GM23338 (cell line): ENCODE data around the gene STAB2. TPM values are rescaled to one million over a fixed set of nuclear protein-coding genes. Genes with fewer than 3 reads are reported as not detected.

Experiments used
- ATAC-seq: fragments of 200-7000 bp; cut with Tn5 transposase; 3 replicates; pipeline ENCODE4 v1.9.1; 2020
- DNase-seq: peaks from one replicate; pipeline ENCODE4 v3.0.0-alpha.2; 2015; ENCODE audit warnings: low spot score
- H2AFZ ChIP-seq: fragments of 200-600 bp; sonication (generic); 2 replicates; pipeline ENCODE4 v1.8.0; 2016; ENCODE audit warnings: antibody characterized with exemption, mild to moderate bottlenecking, moderate library complexity
- H3F3A ChIP-seq: fragments of 200-600 bp; sonication (generic); replicated peaks from 2 replicates; pipeline ENCODE4 v1.8.0; 2017; ENCODE audit warnings: antibody characterized with exemption, mixed run types, low read depth
- H3K27ac ChIP-seq: fragments of 200-600 bp; sonication (generic); 2 replicates; pipeline ENCODE4 v1.6.1; 2016; ENCODE audit warnings: low read depth
- H3K27me3 ChIP-seq: fragments of 200-600 bp; sonication (generic); 2 replicates; pipeline ENCODE4 v1.8.0; 2016; ENCODE audit warnings: mild to moderate bottlenecking, mixed run types, moderate library complexity; ENCODE audit not compliant: insufficient read depth
- H3K36me3 ChIP-seq: fragments of 200-600 bp; sonication (generic); 2 replicates; pipeline ENCODE4 v1.8.0; 2016; ENCODE audit warnings: mild to moderate bottlenecking; ENCODE audit not compliant: insufficient read depth
- H3K4me1 ChIP-seq: fragments of 200-600 bp; sonication (generic); 2 replicates; pipeline ENCODE4 v1.8.0; 2016; ENCODE audit warnings: mild to moderate bottlenecking, moderate library complexity; ENCODE audit not compliant: insufficient read depth
- H3K4me2 ChIP-seq: fragments of 200-600 bp; sonication (generic); 2 replicates; pipeline ENCODE4 v1.7.1; 2017; ENCODE audit warnings: mixed run types
- H3K4me3 ChIP-seq: fragments of 200-600 bp; sonication (generic); 2 replicates; pipeline ENCODE4 v1.6.1; 2016; ENCODE audit warnings: mixed run types
- H3K79me2 ChIP-seq: fragments of 200-600 bp; sonication (generic); replicated peaks from 2 replicates; pipeline ENCODE4 v1.8.0; 2017; ENCODE audit warnings: mild to moderate bottlenecking; ENCODE audit not compliant: insufficient read depth
- H3K9me2 ChIP-seq: fragments of 200-600 bp; sonication (generic); 2 replicates; pipeline ENCODE4 v1.8.0; 2017; ENCODE audit not compliant: insufficient read depth
- H4K20me1 ChIP-seq: fragments of 200-600 bp; sonication (generic); replicated peaks from 2 replicates; pipeline ENCODE4 v1.8.0; 2017; ENCODE audit warnings: mild to moderate bottlenecking; ENCODE audit not compliant: insufficient read depth
- H3K27ac Mint-ChIP-seq: 2 replicates; pipeline ENCODE4 v1.8.0; 2020; ENCODE audit warnings: inconsistent platforms, mild to moderate bottlenecking, moderate library complexity, mixed read lengths
- H3K27me3 Mint-ChIP-seq: 3 replicates; pipeline ENCODE4 v1.8.0; 2022; ENCODE audit warnings: low read depth, mild to moderate bottlenecking, moderate library complexity, mixed read lengths, inconsistent platforms; ENCODE audit not compliant: insufficient read depth, poor library complexity
- H3K36me3 Mint-ChIP-seq: 3 replicates; pipeline ENCODE4 v1.8.0; 2021; ENCODE audit warnings: low read depth, mild to moderate bottlenecking, inconsistent platforms, moderate library complexity, mixed read lengths
- H3K4me1 Mint-ChIP-seq: 3 replicates; pipeline ENCODE4 v1.8.0; 2020; ENCODE audit warnings: mild to moderate bottlenecking, inconsistent platforms, mixed read lengths
- H3K4me3 Mint-ChIP-seq: 3 replicates; pipeline ENCODE4 v1.8.0; 2021; ENCODE audit warnings: moderate library complexity, mild to moderate bottlenecking, inconsistent platforms, mixed read lengths
- H3K9me3 Mint-ChIP-seq: 3 replicates; pipeline ENCODE4 v1.8.0; 2020; ENCODE audit warnings: moderate library complexity, mild to moderate bottlenecking, inconsistent platforms, mixed read lengths
- CTCF ChIP-seq, 2 experiments: fragments of 200-600 bp in 1 of 2; sonication (generic) in 1 of 2; conservative IDR thresholded peaks; 2 replicates each; pipeline versions ENCODE4 v1.5.1 to v1.6.1; 2016 to 2017; ENCODE audit warnings: antibody characterized with exemption in 2 of 2, low read depth in 2 of 2, mild to moderate bottlenecking in 2 of 2, moderate library complexity in 1 of 2
- polyA plus RNA-seq: library from polyadenylated mRNA; unstranded; fragments of >200 nt; fragmentation: Nextera tagmentation; extraction: Ambion mirVana; gene quantifications from 2 replicates; pipeline ENCODE4 v1.2.1, GENCODE V29; 2016
- total RNA-seq: library from RNA; depleted of rRNA; stranded (reverse); fragments of >200 nt; shearing (Covaris generic); gene quantifications from 2 replicates; pipeline ENCODE4 v1.2.3, GENCODE V29; 2014
- TF ChIP-seq, protein P1 (sequence below): fragments of 250-450 bp; sonication (Bioruptor Pico); IDR thresholded peaks from 2 replicates; pipeline ENCODE4 v1.5.0; 2020; ENCODE audit warnings: mild to moderate bottlenecking, moderate library complexity

Gene STAB2
- total and polyA plus RNA-seq, 2 experiments from 2014 or later = 0.14 TPM; not detected in 1

DNA sequence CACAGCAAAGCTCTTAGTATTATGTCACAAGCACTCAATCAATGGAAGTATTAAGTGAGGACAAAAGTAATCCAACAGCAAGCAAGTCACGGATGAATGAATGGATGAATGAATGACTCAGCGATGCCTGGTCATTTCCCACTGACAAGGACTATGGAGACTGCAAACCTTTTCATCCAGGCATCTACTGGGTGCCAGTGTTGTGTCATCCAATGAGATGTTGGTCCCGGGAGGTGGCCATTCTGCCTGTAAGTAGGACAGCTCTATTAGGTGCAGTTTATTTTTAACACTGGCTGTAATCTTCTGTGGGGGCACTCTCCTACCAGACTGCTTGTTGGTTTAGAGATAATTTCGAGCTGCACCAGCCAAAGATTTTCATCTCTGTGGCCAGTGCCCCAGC, 39.4 kb downstream of the STAB2 start:
- no peaks in the 10 kb centered on the region for H3K36me3 Mint-ChIP-seq
- DNase-seq = peak; percentile 48
- H3K4me3 Mint-ChIP-seq = no peak overlapping the region

More for the DNA sequence above, 39.4 kb downstream of the STAB2 start:
- no peak overlapping the region for H3K4me2 ChIP-seq
- peak; percentile 32 to 66; a peak in 3 of 4 replicates for TF ChIP-seq CTCF (conservative IDR thresholded peaks at IDR 0.05; ENCODE audit: low read depth in 2 of 2)
- TF ChIP-seq, protein P1, sequence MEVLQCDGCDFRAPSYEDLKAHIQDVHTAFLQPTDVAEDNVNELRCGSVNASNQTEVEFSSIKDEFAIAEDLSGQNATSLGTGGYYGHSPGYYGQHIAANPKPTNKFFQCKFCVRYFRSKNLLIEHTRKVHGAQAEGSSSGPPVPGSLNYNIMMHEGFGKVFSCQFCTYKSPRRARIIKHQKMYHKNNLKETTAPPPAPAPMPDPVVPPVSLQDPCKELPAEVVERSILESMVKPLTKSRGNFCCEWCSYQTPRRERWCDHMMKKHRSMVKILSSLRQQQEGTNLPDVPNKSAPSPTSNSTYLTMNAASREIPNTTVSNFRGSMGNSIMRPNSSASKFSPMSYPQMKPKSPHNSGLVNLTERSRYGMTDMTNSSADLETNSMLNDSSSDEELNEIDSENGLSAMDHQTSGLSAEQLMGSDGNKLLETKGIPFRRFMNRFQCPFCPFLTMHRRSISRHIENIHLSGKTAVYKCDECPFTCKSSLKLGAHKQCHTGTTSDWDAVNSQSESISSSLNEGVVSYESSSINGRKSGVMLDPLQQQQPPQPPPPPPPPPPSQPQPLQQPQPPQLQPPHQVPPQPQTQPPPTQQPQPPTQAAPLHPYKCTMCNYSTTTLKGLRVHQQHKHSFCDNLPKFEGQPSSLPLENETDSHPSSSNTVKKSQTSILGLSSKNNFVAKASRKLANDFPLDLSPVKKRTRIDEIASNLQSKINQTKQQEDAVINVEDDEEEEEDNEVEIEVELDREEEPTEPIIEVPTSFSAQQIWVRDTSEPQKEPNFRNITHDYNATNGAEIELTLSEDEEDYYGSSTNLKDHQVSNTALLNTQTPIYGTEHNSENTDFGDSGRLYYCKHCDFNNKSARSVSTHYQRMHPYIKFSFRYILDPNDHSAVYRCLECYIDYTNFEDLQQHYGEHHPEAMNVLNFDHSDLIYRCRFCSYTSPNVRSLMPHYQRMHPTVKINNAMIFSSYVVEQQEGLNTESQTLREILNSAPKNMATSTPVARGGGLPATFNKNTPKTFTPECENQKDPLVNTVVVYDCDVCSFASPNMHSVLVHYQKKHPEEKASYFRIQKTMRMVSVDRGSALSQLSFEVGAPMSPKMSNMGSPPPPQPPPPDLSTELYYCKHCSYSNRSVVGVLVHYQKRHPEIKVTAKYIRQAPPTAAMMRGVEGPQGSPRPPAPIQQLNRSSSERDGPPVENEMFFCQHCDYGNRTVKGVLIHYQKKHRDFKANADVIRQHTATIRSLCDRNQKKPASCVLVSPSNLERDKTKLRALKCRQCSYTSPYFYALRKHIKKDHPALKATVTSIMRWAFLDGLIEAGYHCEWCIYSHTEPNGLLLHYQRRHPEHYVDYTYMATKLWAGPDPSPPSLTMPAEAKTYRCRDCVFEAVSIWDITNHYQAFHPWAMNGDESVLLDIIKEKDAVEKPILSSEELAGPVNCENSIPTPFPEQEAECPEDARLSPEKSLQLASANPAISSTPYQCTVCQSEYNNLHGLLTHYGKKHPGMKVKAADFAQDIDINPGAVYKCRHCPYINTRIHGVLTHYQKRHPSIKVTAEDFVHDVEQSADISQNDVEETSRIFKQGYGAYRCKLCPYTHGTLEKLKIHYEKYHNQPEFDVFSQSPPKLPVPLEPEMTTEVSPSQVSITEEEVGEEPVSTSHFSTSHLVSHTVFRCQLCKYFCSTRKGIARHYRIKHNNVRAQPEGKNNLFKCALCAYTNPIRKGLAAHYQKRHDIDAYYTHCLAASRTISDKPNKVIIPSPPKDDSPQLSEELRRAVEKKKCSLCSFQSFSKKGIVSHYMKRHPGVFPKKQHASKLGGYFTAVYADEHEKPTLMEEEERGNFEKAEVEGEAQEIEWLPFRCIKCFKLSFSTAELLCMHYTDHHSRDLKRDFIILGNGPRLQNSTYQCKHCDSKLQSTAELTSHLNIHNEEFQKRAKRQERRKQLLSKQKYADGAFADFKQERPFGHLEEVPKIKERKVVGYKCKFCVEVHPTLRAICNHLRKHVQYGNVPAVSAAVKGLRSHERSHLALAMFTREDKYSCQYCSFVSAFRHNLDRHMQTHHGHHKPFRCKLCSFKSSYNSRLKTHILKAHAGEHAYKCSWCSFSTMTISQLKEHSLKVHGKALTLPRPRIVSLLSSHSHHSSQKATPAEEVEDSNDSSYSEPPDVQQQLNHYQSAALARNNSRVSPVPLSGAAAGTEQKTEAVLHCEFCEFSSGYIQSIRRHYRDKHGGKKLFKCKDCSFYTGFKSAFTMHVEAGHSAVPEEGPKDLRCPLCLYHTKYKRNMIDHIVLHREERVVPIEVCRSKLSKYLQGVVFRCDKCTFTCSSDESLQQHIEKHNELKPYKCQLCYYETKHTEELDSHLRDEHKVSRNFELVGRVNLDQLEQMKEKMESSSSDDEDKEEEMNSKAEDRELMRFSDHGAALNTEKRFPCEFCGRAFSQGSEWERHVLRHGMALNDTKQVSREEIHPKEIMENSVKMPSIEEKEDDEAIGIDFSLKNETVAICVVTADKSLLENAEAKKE (CRISPR knock-in tag) = no peak
- H3K9me3 Mint-ChIP-seq = no peaks in the 10 kb centered on the region
- no peak overlapping the region; the same call in 1 of the 2 replicates for H3K27ac Mint-ChIP-seq
- peak; percentile 85 for ATAC-seq
- no peak overlapping the region for H2AFZ ChIP-seq
- no peak overlapping the region for H3K27ac ChIP-seq
- H4K20me1 ChIP-seq = no peaks in the 10 kb centered on the region
- H3K27me3 ChIP-seq = no peaks in the 10 kb centered on the region
- H3K4me1 ChIP-seq = no peaks in the 10 kb centered on the region
- no peaks in the 10 kb centered on the region for H3K36me3 ChIP-seq
- peaks cover 1% of the 10 kb centered on the region for H3K27me3 Mint-ChIP-seq
- no peaks in the 10 kb centered on the region for H3K4me1 Mint-ChIP-seq
- H3K9me2 ChIP-seq = no peaks in the 10 kb centered on the region; the same call in 1 of the 2 replicates
- H3K4me3 ChIP-seq = no peak overlapping the region
- H3F3A ChIP-seq = no peaks in the 10 kb centered on the region
- no peaks in the 10 kb centered on the region for H3K79me2 ChIP-seq
